OCI-LY7 (cell line): ENCODE results near the gene RIF1.

Experiments used
- CTCF ChIP-seq: fragments of 200-600 bp; sonication (generic); conservative IDR thresholded peaks from 2 replicates; pipeline ENCODE4 v1.5.1; 2014; ENCODE audit warnings: mild to moderate bottlenecking, antibody characterized with exemption, low read length, moderate library complexity, mixed read lengths
- EZH2phosphoT487 ChIP-seq: fragments of 200-600 bp; sonication (generic); IDR thresholded peaks from 2 replicates; pipeline ENCODE4 v1.6.1; 2018; ENCODE audit warnings: low read depth, borderline replicate concordance, mild to moderate bottlenecking, mixed run types, antibody characterized with exemption, low read length, moderate library complexity, mixed read lengths

- TF ChIP-seq CTCF (no peak), EZH2phosphoT487 (no peak)
These were observed 98.8 kb downstream of the RIF1 start for GRCh38 chr2:151508519-151508918.
